Astrocyte (in vitro differentiated cells and primary cell): ENCODE measurements around the gene LHCGR. TPM values are rescaled to one million over a fixed set of nuclear protein-coding genes. Genes with fewer than 3 reads are reported as not detected.

Experiments
- DNase-seq: peaks from one replicate; pipeline ENCODE4 v3.0.0-alpha.2; 2010; ENCODE audit warnings: low read depth
- FAIRE-seq: peaks from 2 replicates; lab custom pipeline; 2011; peaks lifted over from hg19 to GRCh38; lab: Jason Lieb, UNC
- H2AFZ ChIP-seq: 2 replicates; pipeline ENCODE4 v1.6.0; 2012; ENCODE audit warnings: low read depth, low read length, inconsistent platforms
- H3K27ac ChIP-seq: 2 replicates; pipeline ENCODE4 v1.5.1; 2011; ENCODE audit warnings: low read depth, low read length, inconsistent platforms
- H3K27me3 ChIP-seq: 2 replicates; pipeline ENCODE4 v1.6.0; 2011; ENCODE audit warnings: low read length, inconsistent platforms; ENCODE audit not compliant: insufficient read depth
- H3K36me3 ChIP-seq: 2 replicates; pipeline ENCODE4 v1.5.1; 2011; ENCODE audit warnings: low read length, inconsistent platforms; ENCODE audit not compliant: insufficient read depth
- H3K4me1 ChIP-seq: 2 replicates; pipeline ENCODE4 v1.5.1; 2011; ENCODE audit warnings: low read length, inconsistent platforms; ENCODE audit not compliant: insufficient read depth
- H3K4me2 ChIP-seq: 2 replicates; pipeline ENCODE4 v1.6.0; 2012; ENCODE audit warnings: low read length, inconsistent platforms
- H3K4me3 ChIP-seq: 2 replicates; pipeline ENCODE4 v1.5.1; 2011; ENCODE audit warnings: low read depth, mild to moderate bottlenecking, low read length, inconsistent platforms; ENCODE audit not compliant: insufficient read depth
- H3K79me2 ChIP-seq: 2 replicates; pipeline ENCODE4 v1.6.0; 2012; ENCODE audit warnings: mild to moderate bottlenecking, low read length, inconsistent platforms; ENCODE audit not compliant: insufficient read depth
- H3K9ac ChIP-seq: 2 replicates; pipeline ENCODE4 v1.6.0; 2012; ENCODE audit warnings: mild to moderate bottlenecking, low read length, inconsistent platforms
- H3K9me3 ChIP-seq: 2 replicates; pipeline ENCODE4 v1.5.1; 2012; ENCODE audit warnings: low read depth, mild to moderate bottlenecking, low read length, inconsistent platforms; ENCODE audit not compliant: insufficient read depth
- H4K20me1 ChIP-seq: 2 replicates; pipeline ENCODE4 v1.6.0; 2012; ENCODE audit warnings: low read length, inconsistent platforms; ENCODE audit not compliant: insufficient read depth
- H3K27ac Mint-ChIP-seq: one replicate; pipeline ENCODE4 v1.8.0; 2021; ENCODE audit warnings: mild to moderate bottlenecking, mixed read lengths; ENCODE audit not compliant: unreplicated experiment
- H3K27me3 Mint-ChIP-seq: one replicate; pipeline ENCODE4 v1.8.0; 2021; ENCODE audit warnings: low read depth, mixed read lengths; ENCODE audit not compliant: unreplicated experiment
- H3K36me3 Mint-ChIP-seq: one replicate; pipeline ENCODE4 v1.8.0; 2021; ENCODE audit warnings: low read depth, mixed read lengths; ENCODE audit not compliant: unreplicated experiment
- H3K4me1 Mint-ChIP-seq: one replicate; pipeline ENCODE4 v1.8.0; 2021; ENCODE audit warnings: low read depth, mixed read lengths; ENCODE audit not compliant: unreplicated experiment
- H3K4me3 Mint-ChIP-seq: one replicate; pipeline ENCODE4 v1.8.0; 2021; ENCODE audit warnings: mild to moderate bottlenecking, moderate library complexity, mixed read lengths; ENCODE audit not compliant: unreplicated experiment
- H3K9me3 Mint-ChIP-seq: one replicate; pipeline ENCODE4 v1.8.0; 2021; ENCODE audit warnings: mild to moderate bottlenecking, mixed read lengths; ENCODE audit not compliant: unreplicated experiment
- CTCF ChIP-seq: IDR thresholded peaks from 2 replicates; pipeline ENCODE4 v1.5.1; 2011; ENCODE audit warnings: low read depth, mild to moderate bottlenecking, inconsistent platforms, low read length, moderate library complexity; ENCODE audit not compliant: insufficient read depth
- EZH2 ChIP-seq: IDR thresholded peaks from 2 replicates; pipeline ENCODE4 v1.6.1; 2012; ENCODE audit warnings: mild to moderate bottlenecking, low read length, inconsistent platforms; ENCODE audit not compliant: insufficient read depth
- total RNA-seq: library from RNA; stranded (reverse); gene quantifications from 2 replicates; pipeline ENCODE4 v1.2.1, GENCODE V29; 2021

Gene LHCGR
- total RNA-seq, 1 donor from 2014 or later: not detected

DNA sequence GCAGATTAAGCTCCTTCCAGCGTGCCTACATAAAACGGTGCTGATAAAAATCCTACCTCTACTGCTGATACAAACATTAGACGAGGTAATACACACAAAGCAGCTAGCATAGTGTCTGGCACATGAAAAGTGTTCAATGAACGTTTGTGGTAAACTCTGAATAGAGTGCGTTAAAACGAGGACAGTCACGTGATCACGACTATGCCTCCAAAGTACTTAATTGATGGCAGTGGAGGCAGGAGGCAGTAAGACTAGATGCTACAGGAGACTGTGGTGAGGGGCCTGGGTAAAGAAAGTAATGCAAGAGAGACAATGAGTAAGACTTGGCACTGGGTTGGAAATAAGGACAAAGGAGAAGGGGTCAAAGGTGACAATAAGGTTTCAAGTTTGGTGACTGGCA, 32.1 kb upstream of the LHCGR start:
- Histone ChIP-seq H4K20me1 (no peaks in the 10 kb centered on the region), H3K9me3 (no peaks in the 10 kb centered on the region), H3K4me3 (no peak overlapping the region), H3K4me1 (no peaks in the 10 kb centered on the region), H2AFZ (no peak overlapping the region), H3K36me3 (no peaks in the 10 kb centered on the region), H3K27ac (no peak overlapping the region), H3K4me2 (no peak overlapping the region), H3K79me2 (no peaks in the 10 kb centered on the region), H3K9ac (no peak overlapping the region), H3K27me3 (no peaks in the 10 kb centered on the region)
- Mint-ChIP-seq H3K9me3 (peaks cover 1% of the 10 kb centered on the region), H3K27ac (no peak overlapping the region), H3K36me3 (no peaks in the 10 kb centered on the region), H3K4me3 (no peak overlapping the region), H3K4me1 (no peaks in the 10 kb centered on the region), H3K27me3 (peaks cover 2% of the 10 kb centered on the region)
- DNase-seq: no peak
- TF ChIP-seq CTCF: no peak
- TF ChIP-seq EZH2: no peak
- FAIRE-seq: no peak

DNA sequence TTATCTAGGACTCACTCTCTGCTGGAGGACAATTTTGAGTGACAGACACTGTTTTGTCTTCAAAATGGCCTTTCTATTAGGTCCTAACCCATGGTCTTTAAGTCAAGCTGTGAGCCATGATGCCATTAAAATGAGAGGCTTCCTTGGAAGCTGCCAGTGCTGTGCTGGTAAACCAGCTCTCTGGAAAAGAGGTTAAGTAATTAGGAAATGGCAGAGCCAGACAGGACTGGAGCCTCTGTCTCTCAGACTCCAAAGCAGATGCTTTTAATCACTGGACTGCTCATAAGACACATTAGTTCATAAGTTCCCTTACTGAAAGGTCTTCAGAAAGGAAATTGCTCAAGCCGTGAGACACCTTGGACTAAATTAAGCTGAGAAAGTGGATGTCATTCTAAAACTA, 25.8 kb upstream of the LHCGR start:
- no peak overlapping the region for H3K9ac ChIP-seq
- Mint-ChIP-seq H3K27me3 (peaks cover 2% of the 10 kb centered on the region), H3K9me3 (peaks cover 3% of the 10 kb centered on the region), H3K4me1 (no peaks in the 10 kb centered on the region), H3K27ac (no peak overlapping the region), H3K36me3 (no peaks in the 10 kb centered on the region), H3K4me3 (no peak overlapping the region)
- H3K79me2 ChIP-seq: no peaks in the 10 kb centered on the region
- H3K9me3 ChIP-seq: no peaks in the 10 kb centered on the region
- FAIRE-seq (no peak), DNase-seq (no peak)
- H3K4me1 ChIP-seq: no peaks in the 10 kb centered on the region
- H3K27ac ChIP-seq: no peak overlapping the region
- H4K20me1 ChIP-seq: no peaks in the 10 kb centered on the region
- no peaks in the 10 kb centered on the region for H3K27me3 ChIP-seq
- H2AFZ ChIP-seq: no peak overlapping the region
- TF ChIP-seq EZH2 (no peak), CTCF (no peak)
- H3K36me3 ChIP-seq: no peaks in the 10 kb centered on the region
- H3K4me3 ChIP-seq: no peak overlapping the region
- no peak overlapping the region for H3K4me2 ChIP-seq

GRCh38 chr2:48779019-48779716, 23.6 kb upstream of the LHCGR start:
- H3K4me1 ChIP-seq: no peaks in the 10 kb centered on the region
- DNase-seq: no peak
- no peak overlapping the region for H2AFZ ChIP-seq
- H3K36me3 ChIP-seq: no peaks in the 10 kb centered on the region
- no peak overlapping the region for H3K9ac ChIP-seq
- H3K27me3 ChIP-seq: no peaks in the 10 kb centered on the region
- H3K4me1 Mint-ChIP-seq: no peaks in the 10 kb centered on the region
- no peak for FAIRE-seq
- H4K20me1 ChIP-seq: no peaks in the 10 kb centered on the region
- H3K27ac Mint-ChIP-seq: no peak overlapping the region
- H3K4me3 Mint-ChIP-seq: no peak overlapping the region
- peaks cover 2% of the 10 kb centered on the region for H3K27me3 Mint-ChIP-seq
- no peaks in the 10 kb centered on the region for H3K36me3 Mint-ChIP-seq
- TF ChIP-seq EZH2 (no peak), CTCF (no peak)
- no peak overlapping the region for H3K4me3 ChIP-seq
- H3K4me2 ChIP-seq: no peak overlapping the region
- H3K9me3 ChIP-seq: no peaks in the 10 kb centered on the region
- no peaks in the 10 kb centered on the region for H3K79me2 ChIP-seq
- H3K9me3 Mint-ChIP-seq: peaks cover 3% of the 10 kb centered on the region
- no peak overlapping the region for H3K27ac ChIP-seq
